Measurements from ENCODE around the gene TYW3. TPM values are rescaled to one million over a fixed set of nuclear protein-coding genes. Genes with fewer than 3 reads are reported as not detected.

Gene TYW3
- total and polyA plus RNA-seq, 2 donors (not counting 1 experiment from before 2014, with no cell fraction given): 6.9 to 22.6 TPM

- ATAC-seq (ENCODE audit: low read depth) (no peak), DNase-seq (no peak)
- H3K4me1 Mint-ChIP-seq: peaks cover 2% of the 10 kb centered on the region
- H3K36me3 ChIP-seq (replicated peaks in 1 of 2; ENCODE audit: control extremely low read depth in 1 of 2, control insufficient read depth in 1 of 2, extremely low read depth in 1 of 2, insufficient read depth in 2 of 2, low read length in 1 of 2): peaks cover 0 to 16% of the 10 kb centered on the region in 2 experiments
- H3K79me2 ChIP-seq (ENCODE audit: control insufficient read depth, insufficient read depth, low read length): peaks cover 4% of the 10 kb centered on the region
- no peak overlapping the region for H3K4me3 Mint-ChIP-seq
- no peak for TF ChIP-seq EZH2 (IDR thresholded peaks at IDR 0.05; ENCODE audit: borderline replicate concordance, insufficient read depth, low read depth, low read length, poor library complexity, severe bottlenecking)
- TF ChIP-seq, protein P1, sequence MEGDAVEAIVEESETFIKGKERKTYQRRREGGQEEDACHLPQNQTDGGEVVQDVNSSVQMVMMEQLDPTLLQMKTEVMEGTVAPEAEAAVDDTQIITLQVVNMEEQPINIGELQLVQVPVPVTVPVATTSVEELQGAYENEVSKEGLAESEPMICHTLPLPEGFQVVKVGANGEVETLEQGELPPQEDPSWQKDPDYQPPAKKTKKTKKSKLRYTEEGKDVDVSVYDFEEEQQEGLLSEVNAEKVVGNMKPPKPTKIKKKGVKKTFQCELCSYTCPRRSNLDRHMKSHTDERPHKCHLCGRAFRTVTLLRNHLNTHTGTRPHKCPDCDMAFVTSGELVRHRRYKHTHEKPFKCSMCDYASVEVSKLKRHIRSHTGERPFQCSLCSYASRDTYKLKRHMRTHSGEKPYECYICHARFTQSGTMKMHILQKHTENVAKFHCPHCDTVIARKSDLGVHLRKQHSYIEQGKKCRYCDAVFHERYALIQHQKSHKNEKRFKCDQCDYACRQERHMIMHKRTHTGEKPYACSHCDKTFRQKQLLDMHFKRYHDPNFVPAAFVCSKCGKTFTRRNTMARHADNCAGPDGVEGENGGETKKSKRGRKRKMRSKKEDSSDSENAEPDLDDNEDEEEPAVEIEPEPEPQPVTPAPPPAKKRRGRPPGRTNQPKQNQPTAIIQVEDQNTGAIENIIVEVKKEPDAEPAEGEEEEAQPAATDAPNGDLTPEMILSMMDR (IDR thresholded peaks at IDR 0.05): no peak
- H3K27me3 Mint-ChIP-seq: no peaks in the 10 kb centered on the region
- H3K27ac Mint-ChIP-seq: no peak overlapping the region
- ChIA-PET POLR2A (no interaction called here), CTCF (no interaction called here)
- no peaks in the 10 kb centered on the region for H3K27me3 ChIP-seq (replicated peaks in 1 of 4; ENCODE audit: control extremely low read depth in 1 of 4, control insufficient read depth in 3 of 4, insufficient read depth in 4 of 4, low read length in 3 of 4)
- no peak overlapping the region for H3K27ac ChIP-seq (ENCODE audit: low read length in 2 of 2)
- no peak overlapping the region for H2AFZ ChIP-seq (ENCODE audit: insufficient read depth, low read depth, low read length, poor library complexity, severe bottlenecking)
- peaks cover 0 to 9% (median 7%) of the 10 kb centered on the region in 3 donors for H3K9me3 ChIP-seq (ENCODE audit: control extremely low read depth in 1 of 3, control insufficient read depth in 2 of 3, insufficient read depth in 1 of 3, low read length in 2 of 3)
- H4K20me1 ChIP-seq (ENCODE audit: control insufficient read depth, insufficient read depth, low read length, poor library complexity, severe bottlenecking): no peaks in the 10 kb centered on the region
- no peaks in the 10 kb centered on the region for H3K4me1 ChIP-seq (ENCODE audit: control insufficient read depth in 2 of 2, insufficient read depth in 2 of 2, low read length in 2 of 2)
- no peak overlapping the region for H3K9ac ChIP-seq (ENCODE audit: low read length)
- peaks cover 5% of the 10 kb centered on the region for H3K9me3 Mint-ChIP-seq (ENCODE audit: insufficient read depth)
- intact Hi-C loops (cut with micrococcal nuclease): no loop called here
- no peak overlapping the region for H3K4me3 ChIP-seq (ENCODE audit: control extremely low read depth in 1 of 5, extremely low read depth in 1 of 5, insufficient read depth in 1 of 5, low read depth in 2 of 5, low read length in 4 of 5)
- 100% methylated on average over 1 of the region's 1 CpG for WGBS (ENCODE audit: insufficient coverage)
- H3K4me2 ChIP-seq (replicated peaks; ENCODE audit: low read depth, low read length, poor library complexity, severe bottlenecking): no peak overlapping the region
Measured at GRCh38 chr1:74726063-74726462, 6.9 kb upstream of the TYW3 start.

DNA sequence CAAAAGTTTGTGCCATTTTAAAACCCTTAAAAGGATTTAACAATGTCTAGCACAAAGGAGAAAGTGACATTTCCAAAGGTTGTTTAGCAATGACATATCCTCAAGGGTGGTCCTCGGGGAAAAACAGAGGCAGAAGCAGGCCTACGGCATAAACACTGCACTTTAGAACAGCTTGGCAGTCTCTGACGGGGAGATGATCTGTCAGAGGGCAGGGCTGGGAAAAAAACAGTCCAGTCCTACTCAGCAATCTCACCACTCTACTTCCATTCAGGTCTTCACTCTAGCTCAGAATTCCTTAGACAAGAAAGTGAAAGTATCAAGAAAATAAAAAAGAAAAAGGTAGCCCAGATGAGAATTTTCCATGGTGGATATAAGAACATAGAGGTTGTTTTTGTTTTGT, 4.2 kb upstream of the TYW3 start:
- Mint-ChIP-seq H3K4me3 (no peak overlapping the region), H3K9me3 (ENCODE audit: insufficient read depth) (peaks cover 5% of the 10 kb centered on the region)
- no peaks in the 10 kb centered on the region for H3K36me3 ChIP-seq (replicated peaks in 1 of 2; ENCODE audit: control extremely low read depth in 1 of 2, control insufficient read depth in 1 of 2, extremely low read depth in 1 of 2, insufficient read depth in 2 of 2, low read length in 1 of 2)

More for the DNA sequence above, 4.2 kb upstream of the TYW3 start:
- Histone ChIP-seq H4K20me1 (ENCODE audit: control insufficient read depth, insufficient read depth, low read length, poor library complexity, severe bottlenecking) (no peaks in the 10 kb centered on the region), H3K79me2 (ENCODE audit: control insufficient read depth, insufficient read depth, low read length) (peaks cover 4% of the 10 kb centered on the region), H3K4me2 (replicated peaks; ENCODE audit: low read depth, low read length, poor library complexity, severe bottlenecking) (no peak overlapping the region), H3K9ac (ENCODE audit: low read length) (no peak overlapping the region), H2AFZ (ENCODE audit: insufficient read depth, low read depth, low read length, poor library complexity, severe bottlenecking) (no peak overlapping the region), H3K27ac (ENCODE audit: low read length in 2 of 2) (no peak overlapping the region), H3K4me3 (ENCODE audit: control extremely low read depth in 1 of 5, extremely low read depth in 1 of 5, insufficient read depth in 1 of 5, low read depth in 2 of 5, low read length in 4 of 5) (no peak overlapping the region), H3K9me3 (ENCODE audit: control extremely low read depth in 1 of 3, control insufficient read depth in 2 of 3, insufficient read depth in 1 of 3, low read length in 2 of 3) (peaks cover 0 to 9% (median 7%) of the 10 kb centered on the region in 3 donors), H3K4me1 (ENCODE audit: control insufficient read depth in 2 of 2, insufficient read depth in 2 of 2, low read length in 2 of 2) (peaks cover under 1 to 7% of the 10 kb centered on the region in 2 donors), H3K27me3 (replicated peaks in 1 of 4; ENCODE audit: control extremely low read depth in 1 of 4, control insufficient read depth in 3 of 4, insufficient read depth in 4 of 4, low read length in 3 of 4) (no peaks in the 10 kb centered on the region)
- Mint-ChIP-seq H3K4me1 (peaks cover 15% of the 10 kb centered on the region), H3K27me3 (no peaks in the 10 kb centered on the region), H3K27ac (no peak overlapping the region)
- TF ChIP-seq EZH2 (IDR thresholded peaks at IDR 0.05; ENCODE audit: borderline replicate concordance, insufficient read depth, low read depth, low read length, poor library complexity, severe bottlenecking): no peak
- TF ChIP-seq, protein P1 (IDR thresholded peaks at IDR 0.05): no peak
- ChIA-PET POLR2A (no interaction called here), CTCF (interaction anchor here (0.7 kb wide), 2 partner anchors 28 to 1358 kb away, joined by 4 read pairs; no protein-coding TSS in a partner anchor)
- ATAC-seq (ENCODE audit: low read depth): no peak
- intact Hi-C loops (cut with micrococcal nuclease): no loop called here
- no peak for DNase-seq
- 100% methylated on average over 3 of the region's 3 CpGs for WGBS (ENCODE audit: insufficient coverage)
